Measurements from ENCODE around the gene SCAMP4. TPM values are rescaled to one million over a fixed set of nuclear protein-coding genes. Genes with fewer than 3 reads are reported as not detected.

The SCAMP4 gene, protein sequence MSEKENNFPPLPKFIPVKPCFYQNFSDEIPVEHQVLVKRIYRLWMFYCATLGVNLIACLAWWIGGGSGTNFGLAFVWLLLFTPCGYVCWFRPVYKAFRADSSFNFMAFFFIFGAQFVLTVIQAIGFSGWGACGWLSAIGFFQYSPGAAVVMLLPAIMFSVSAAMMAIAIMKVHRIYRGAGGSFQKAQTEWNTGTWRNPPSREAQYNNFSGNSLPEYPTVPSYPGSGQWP
- 10 to 100 TPM; 36.5 to 42.6 TPM for total RNA-seq

GRCh38 chr19:1905110-1905862, at the start of gene SCAMP4, which contains the start of gene ADAT3:
SCAMP4 (plus strand) TSS chr19:1905399; CDS start chr19:1915020, 9,621 bp downstream.
ADAT3 (plus strand) TSS chr19:1905399; CDS start chr19:1912048, 6,649 bp downstream.
- H3K36me3 Mint-ChIP-seq (ENCODE audit: insufficient read depth in 2 of 2): no peaks in the 10 kb centered on the region
- peak; percentile 97 to 98 for ATAC-seq (replicated peaks in 1 of 2)
- peaks cover 49% of the 10 kb centered on the region for H3K4me1 Mint-ChIP-seq (ENCODE audit: low read depth)
- peak within 1 kb of the TSS; percentile 84 to 92 for H3K4me3 Mint-ChIP-seq
- H3K27me3 Mint-ChIP-seq (ENCODE audit: low read depth): no peaks in the 10 kb centered on the region
- peak within 1 kb of the TSS; percentile 45 for H3K27ac Mint-ChIP-seq
- no peaks in the 10 kb centered on the region for H3K9me3 Mint-ChIP-seq
- DNase-seq: peak; percentile 99 to 100

DNA sequence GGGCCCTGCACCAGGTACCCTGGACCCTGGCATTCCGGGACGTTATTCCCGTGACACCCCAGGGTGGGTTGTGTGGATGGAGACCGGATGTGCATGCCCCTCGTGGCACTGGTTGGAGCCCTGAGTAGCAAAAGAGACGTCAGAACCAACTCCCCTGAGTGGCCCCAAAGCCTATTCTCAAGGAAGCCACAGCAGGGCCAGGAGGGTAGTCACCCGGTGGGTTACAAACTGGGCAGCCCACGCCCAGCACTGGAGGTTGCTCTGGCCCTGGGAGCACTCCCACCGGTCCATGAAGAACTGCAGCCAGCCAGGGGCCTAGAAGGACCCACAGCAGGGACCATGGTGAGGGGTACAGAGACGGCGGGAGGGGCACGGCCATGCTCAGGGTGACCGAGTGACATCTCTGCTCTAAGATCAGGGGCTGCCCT, 49.4 kb upstream of the SCAMP4 start:
- no peaks in the 10 kb centered on the region for H3K27me3 Mint-ChIP-seq (ENCODE audit: low read depth)
- no peaks in the 10 kb centered on the region for H3K9me3 Mint-ChIP-seq
- DNase-seq (peak; percentile 53 to 54), ATAC-seq (replicated peaks in 1 of 2) (peak; percentile 33 to 41)
- peak overlapping the region; percentile 80 for H3K27ac Mint-ChIP-seq
- peaks cover 55% of the 10 kb centered on the region for H3K4me1 Mint-ChIP-seq (ENCODE audit: low read depth)
- H3K4me3 Mint-ChIP-seq: peak overlapping the region; percentile 90 to 91
- H3K36me3 Mint-ChIP-seq (ENCODE audit: insufficient read depth in 2 of 2): no peaks in the 10 kb centered on the region

DNA sequence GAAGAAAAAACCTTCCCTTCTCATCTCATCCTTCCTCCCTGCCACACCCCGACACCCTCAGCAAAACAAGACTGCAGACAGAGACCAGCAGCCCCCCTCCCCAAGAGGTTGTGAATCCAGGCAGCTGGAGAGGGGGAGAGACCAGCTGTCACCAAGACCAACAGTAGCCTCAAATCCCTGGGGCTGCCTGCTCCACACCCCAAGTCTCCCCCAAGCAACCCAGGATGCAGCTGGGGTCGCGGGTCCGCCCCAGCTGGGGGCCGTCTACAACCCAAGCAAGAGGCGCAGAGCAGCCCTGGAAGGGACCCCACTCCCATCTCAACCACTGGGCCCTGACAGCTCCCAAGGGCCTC, 48.9 kb upstream of the SCAMP4 start:
- Mint-ChIP-seq H3K4me1 (ENCODE audit: low read depth) (peaks cover 57% of the 10 kb centered on the region), H3K27ac (peak overlapping the region; percentile 12), H3K9me3 (no peaks in the 10 kb centered on the region), H3K27me3 (ENCODE audit: low read depth) (no peaks in the 10 kb centered on the region), H3K4me3 (peak overlapping the region; percentile 90 to 91), H3K36me3 (ENCODE audit: insufficient read depth in 2 of 2) (no peaks in the 10 kb centered on the region)
- ATAC-seq (replicated peaks in 1 of 2) (no peak), DNase-seq (no peak)

DNA sequence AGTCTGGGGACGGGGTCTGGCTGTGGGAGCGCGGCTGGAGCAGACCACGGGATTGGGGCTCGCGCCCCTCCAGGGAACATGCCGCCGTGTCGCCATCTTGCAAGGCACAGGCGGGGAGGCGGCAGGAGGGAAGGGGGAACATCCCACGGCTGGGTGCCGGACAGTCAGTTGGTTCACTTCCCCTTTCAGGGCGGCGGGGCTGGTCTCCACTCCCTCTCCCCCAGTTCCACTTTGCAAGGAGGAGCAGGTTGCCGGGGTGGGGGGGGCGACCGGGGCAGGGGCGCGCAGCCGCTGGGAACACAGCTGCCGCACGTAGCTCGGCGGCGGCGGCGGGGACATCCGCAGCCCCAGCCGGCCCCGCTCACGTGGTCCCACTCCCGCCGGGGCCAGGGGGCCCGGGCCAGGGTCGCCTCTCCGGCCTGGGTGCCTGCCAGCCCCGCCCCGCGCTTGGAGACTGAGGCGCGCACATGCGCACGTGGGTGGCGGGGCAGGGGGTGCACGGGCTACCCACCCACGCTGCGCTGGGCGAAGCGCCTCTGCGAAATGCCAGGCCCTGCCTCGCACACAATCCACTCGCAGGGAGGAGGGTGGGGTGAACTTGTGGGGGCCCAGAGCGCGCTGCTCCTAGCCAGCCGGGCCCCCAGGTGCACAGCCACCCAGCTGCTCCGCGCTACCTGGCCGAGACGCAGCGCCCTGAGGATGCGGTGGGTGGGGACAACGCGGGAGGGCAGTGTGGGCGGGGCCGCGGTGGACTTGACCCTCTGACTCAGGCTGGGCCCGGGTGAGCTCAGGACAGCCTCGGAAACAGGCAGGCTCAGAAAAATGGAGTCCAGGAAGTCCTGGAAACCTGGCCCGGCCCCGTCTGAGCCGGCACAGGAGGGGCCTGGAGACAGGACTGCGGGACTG, 48.2 kb upstream of the SCAMP4 start:
- Mint-ChIP-seq H3K27me3 (ENCODE audit: low read depth) (no peaks in the 10 kb centered on the region), H3K9me3 (no peaks in the 10 kb centered on the region), H3K27ac (no peak overlapping the region), H3K4me1 (ENCODE audit: low read depth) (peaks cover 63% of the 10 kb centered on the region), H3K36me3 (ENCODE audit: insufficient read depth in 2 of 2) (no peaks in the 10 kb centered on the region), H3K4me3 (peak overlapping the region; percentile 90 to 91)
- DNase-seq (peak; percentile 69 to 73), ATAC-seq (replicated peaks in 1 of 2) (peak; percentile 25 to 41)

- H3K27me3 Mint-ChIP-seq (ENCODE audit: low read depth): no peaks in the 10 kb centered on the region
- peaks cover 62% of the 10 kb centered on the region for H3K4me1 Mint-ChIP-seq (ENCODE audit: low read depth)
- H3K36me3 Mint-ChIP-seq (ENCODE audit: insufficient read depth in 2 of 2): peaks cover 0 to 1% of the 10 kb centered on the region in 2 donors
- DNase-seq (no peak), ATAC-seq (replicated peaks in 1 of 2) (no peak)
- H3K9me3 Mint-ChIP-seq: no peaks in the 10 kb centered on the region
- H3K27ac Mint-ChIP-seq: peak overlapping the region; percentile 46
- peak overlapping the region; percentile 29 to 79 for H3K4me3 Mint-ChIP-seq
Observed at GRCh38 chr19:1857648-1858326, 47.4 kb upstream of the SCAMP4 start.

DNA sequence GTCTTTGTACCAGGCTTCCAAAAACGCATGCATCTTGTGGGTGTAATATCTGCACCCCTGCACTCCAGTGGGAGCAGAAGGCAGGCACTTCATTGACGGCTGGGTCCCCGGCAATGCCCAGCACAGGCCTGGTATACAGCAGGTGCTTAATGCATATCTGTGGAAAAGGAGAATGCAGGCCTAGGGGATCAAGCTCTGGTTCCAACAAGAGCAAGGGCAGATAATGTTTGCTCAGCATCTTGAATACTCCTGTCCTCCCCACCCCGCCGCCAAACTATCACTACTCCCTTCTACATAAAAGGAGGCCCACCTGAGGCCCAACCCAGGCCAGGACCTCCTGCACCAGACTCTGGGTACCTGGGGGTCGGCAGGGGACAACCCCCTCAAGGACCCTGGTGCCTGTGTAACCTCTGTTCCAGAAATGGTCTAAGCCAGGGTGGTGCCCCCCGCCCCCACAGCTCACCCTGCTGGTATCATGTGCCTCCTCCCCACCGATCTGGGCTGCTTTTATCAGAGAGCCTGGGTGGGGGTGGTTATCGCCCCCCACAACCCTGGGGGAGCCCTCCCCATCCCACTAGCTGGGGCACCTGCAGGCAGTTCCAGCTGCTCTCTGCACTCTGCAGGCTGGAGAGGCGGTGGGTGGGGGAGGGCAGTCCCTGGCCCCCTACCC, 46.7 kb upstream of the SCAMP4 start:
- DNase-seq: no peak
- H3K4me3 Mint-ChIP-seq: peak overlapping the region; percentile 29 to 56
- peaks cover 0 to 1% of the 10 kb centered on the region in 2 donors for H3K36me3 Mint-ChIP-seq (ENCODE audit: insufficient read depth in 2 of 2)
- ATAC-seq (replicated peaks in 1 of 2): no peak
- H3K9me3 Mint-ChIP-seq: no peaks in the 10 kb centered on the region
- H3K4me1 Mint-ChIP-seq (ENCODE audit: low read depth): peaks cover 56% of the 10 kb centered on the region
- H3K27ac Mint-ChIP-seq: peak overlapping the region; percentile 46
- H3K27me3 Mint-ChIP-seq (ENCODE audit: low read depth): no peaks in the 10 kb centered on the region

DNA sequence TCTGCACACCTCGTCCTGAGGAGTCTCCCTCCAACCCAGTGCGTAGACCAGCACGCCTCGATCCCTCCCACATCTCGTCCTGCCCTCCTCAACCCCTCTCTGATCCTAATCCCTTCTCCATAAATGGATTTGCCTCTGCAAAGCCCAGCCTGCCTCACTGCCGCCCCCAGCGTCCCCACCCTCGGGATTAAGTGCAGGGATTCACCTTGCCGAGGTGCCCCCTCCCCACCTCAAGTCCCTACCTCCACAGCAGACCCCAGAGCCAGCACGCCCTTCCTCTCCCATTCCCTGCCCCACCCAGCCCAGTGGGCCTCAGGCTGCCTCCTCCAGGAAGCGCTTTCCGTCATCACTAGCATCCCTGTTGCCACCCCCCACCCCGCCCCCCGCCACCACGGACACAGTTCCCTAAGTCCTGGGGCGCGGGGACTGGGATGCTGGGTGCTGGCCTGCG, 45.8 kb upstream of the SCAMP4 start:
- peak overlapping the region; percentile 40 to 99 for H3K4me3 Mint-ChIP-seq
- H3K27ac Mint-ChIP-seq: no peak overlapping the region
- peaks cover 54% of the 10 kb centered on the region for H3K4me1 Mint-ChIP-seq (ENCODE audit: low read depth)

DNA sequence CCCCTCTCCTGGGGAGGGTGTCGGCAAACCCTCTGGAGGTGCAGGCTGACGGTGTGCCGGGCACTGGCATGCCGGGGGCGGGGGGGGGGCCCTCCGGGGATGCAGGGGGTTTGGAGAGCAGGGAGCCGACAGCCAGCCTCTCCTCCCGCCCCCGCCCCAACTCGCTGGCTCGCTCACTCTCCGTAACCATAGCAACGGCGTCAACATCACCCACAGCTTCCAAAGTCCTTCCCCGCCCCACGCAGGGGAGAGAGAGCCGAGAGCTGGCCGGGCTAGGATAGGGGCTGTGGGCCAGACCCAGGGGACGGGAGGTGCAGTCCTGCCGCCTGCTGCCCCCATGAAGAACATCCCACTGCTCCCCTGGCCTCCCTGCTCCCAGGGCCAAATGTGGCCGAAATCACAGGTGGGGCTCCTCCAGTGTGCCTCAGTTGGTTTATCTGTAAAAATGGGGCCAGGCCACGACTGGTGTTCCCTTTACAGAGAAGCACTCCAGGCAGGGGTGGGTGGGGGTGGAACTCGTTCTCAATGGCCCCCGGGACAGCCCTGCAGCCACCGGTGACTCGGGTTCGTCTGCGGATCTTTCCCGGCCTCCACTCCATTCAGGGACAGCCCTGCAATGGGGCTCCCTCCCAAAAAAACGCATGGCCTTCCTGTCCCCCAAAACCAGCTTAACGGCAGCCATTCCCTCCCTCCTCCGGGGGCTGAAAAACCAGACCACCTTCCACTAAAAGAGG, 45.0 kb upstream of the SCAMP4 start:
- no peaks in the 10 kb centered on the region for H3K27me3 Mint-ChIP-seq (ENCODE audit: low read depth)
- no peak overlapping the region for H3K27ac Mint-ChIP-seq
- H3K4me1 Mint-ChIP-seq (ENCODE audit: low read depth): peaks cover 45% of the 10 kb centered on the region
- peak; percentile 52 to 60 for DNase-seq
- peaks cover 0 to 1% of the 10 kb centered on the region in 2 donors for H3K36me3 Mint-ChIP-seq (ENCODE audit: insufficient read depth in 2 of 2)
- peak overlapping the region; percentile 40 to 99 for H3K4me3 Mint-ChIP-seq
- ATAC-seq (replicated peaks in 1 of 2): no peak
- no peaks in the 10 kb centered on the region for H3K9me3 Mint-ChIP-seq

More for the DNA sequence above, 45.8 kb upstream of the SCAMP4 start:
- H3K27me3 Mint-ChIP-seq (ENCODE audit: low read depth): no peaks in the 10 kb centered on the region
- DNase-seq: no peak
- no peak for ATAC-seq (replicated peaks in 1 of 2)
- H3K9me3 Mint-ChIP-seq: no peaks in the 10 kb centered on the region
- peaks cover 0 to 1% of the 10 kb centered on the region in 2 donors for H3K36me3 Mint-ChIP-seq (ENCODE audit: insufficient read depth in 2 of 2)

DNA sequence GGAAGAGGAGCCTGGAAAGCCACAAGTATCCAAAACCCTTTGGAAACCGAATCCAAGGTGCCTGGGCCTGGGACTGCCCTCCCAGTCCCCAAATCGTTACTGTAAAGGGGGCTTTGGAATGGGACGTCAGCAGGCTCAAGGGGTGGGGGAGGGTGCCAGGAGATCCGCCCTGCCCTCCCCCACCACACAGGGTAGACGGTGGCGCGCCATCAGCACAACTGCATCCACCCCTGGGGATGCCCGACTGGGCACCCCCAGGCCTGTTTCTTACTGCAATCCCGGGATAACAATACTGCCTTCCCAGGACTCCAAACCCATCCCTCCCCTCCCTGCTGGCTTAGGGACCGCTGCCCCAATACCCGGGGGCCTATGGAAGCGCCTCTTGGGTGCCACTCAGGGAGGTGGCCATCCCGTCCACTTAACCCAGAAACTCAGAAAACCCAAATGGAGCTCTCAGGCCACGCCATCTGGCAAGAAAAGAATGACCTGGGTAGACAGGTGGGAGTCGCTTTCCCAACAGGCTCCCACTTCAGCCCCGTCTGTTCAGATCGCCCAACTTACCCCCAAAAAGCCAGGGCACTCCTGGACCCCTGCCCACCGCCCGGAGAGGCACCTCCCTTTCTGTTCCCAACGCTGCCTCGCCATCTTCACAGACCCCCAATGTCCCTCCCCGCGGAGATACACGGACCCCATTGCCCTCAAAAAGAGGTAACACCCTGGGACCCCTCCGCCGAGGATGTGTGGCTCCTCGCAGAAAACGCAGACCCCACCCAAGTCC, 44.2 kb upstream of the SCAMP4 start:
- Mint-ChIP-seq H3K9me3 (no peaks in the 10 kb centered on the region), H3K4me3 (peak overlapping the region; percentile 95 to 99), H3K27ac (no peak overlapping the region), H3K4me1 (ENCODE audit: low read depth) (peaks cover 40% of the 10 kb centered on the region), H3K27me3 (ENCODE audit: low read depth) (no peaks in the 10 kb centered on the region), H3K36me3 (ENCODE audit: insufficient read depth in 2 of 2) (peaks cover 0 to 1% of the 10 kb centered on the region in 2 donors)
- DNase-seq (no peak), ATAC-seq (replicated peaks in 1 of 2) (no peak)

DNA sequence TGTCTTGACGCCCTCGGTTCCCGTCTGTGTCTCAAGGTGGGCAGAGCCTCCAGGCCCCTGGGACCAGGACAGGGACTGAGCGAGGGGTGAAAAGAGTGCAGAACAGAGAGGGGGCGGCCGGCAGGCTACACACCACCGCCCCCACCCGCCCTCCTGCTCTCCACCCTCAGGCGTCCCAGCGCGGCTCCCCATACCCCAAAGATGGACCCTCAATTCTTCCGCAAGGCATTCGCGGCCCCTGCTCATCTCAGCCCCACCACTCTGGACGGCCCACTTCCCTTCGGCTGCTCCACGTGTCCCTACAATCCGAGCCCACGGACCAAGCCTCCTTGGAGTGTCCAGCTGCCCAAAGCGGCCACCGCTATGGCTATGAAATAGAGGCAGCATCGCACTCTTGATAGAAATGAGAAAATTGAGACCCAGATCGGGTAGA, 43.6 kb upstream of the SCAMP4 start:
- Mint-ChIP-seq H3K4me3 (peak overlapping the region; percentile 95 to 99), H3K27me3 (ENCODE audit: low read depth) (no peaks in the 10 kb centered on the region), H3K36me3 (ENCODE audit: insufficient read depth in 2 of 2) (peaks cover 0 to 1% of the 10 kb centered on the region in 2 donors), H3K27ac (peak overlapping the region; percentile 34), H3K4me1 (ENCODE audit: low read depth) (peaks cover 35% of the 10 kb centered on the region), H3K9me3 (no peaks in the 10 kb centered on the region)
- no peak for DNase-seq
- no peak for ATAC-seq (replicated peaks in 1 of 2)

DNA sequence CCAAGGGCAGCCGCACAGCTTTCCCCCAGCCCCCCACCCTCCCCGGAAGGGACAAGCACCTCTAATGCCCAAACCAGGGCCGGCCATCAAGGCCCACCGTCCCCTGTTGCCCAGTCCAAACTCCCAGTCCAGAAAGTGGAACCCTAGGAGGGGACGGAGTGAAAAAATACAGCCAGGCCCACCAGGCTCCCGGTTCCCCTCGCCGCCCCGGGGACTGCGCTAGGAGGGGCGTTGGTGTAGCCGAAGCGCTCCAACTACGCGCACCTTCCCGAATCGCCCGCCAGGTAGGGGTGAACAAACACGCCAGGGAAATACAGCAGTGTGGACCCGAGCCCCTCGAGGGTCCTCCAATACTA, 43.2 kb upstream of the SCAMP4 start:
- DNase-seq: no peak
- ATAC-seq (replicated peaks in 1 of 2): no peak
- Mint-ChIP-seq H3K4me3 (peak overlapping the region; percentile 95 to 99), H3K27me3 (ENCODE audit: low read depth) (no peaks in the 10 kb centered on the region), H3K4me1 (ENCODE audit: low read depth) (peaks cover 34% of the 10 kb centered on the region), H3K36me3 (ENCODE audit: insufficient read depth in 2 of 2) (peaks cover 0 to 1% of the 10 kb centered on the region in 2 donors), H3K9me3 (no peaks in the 10 kb centered on the region), H3K27ac (peak overlapping the region; percentile 85)

Measured in activated T-cell treated with anti-CD3 and anti-CD28 coated beads, Interleukin-2, amount 50 U/mL, for 72 hours (primary cell).